ENCODE measurements around the gene WNT8A.
A peak's percentile ranks its signal among the peaks of the same experiment; 100 is the strongest.

WNT8A gene

DNA sequence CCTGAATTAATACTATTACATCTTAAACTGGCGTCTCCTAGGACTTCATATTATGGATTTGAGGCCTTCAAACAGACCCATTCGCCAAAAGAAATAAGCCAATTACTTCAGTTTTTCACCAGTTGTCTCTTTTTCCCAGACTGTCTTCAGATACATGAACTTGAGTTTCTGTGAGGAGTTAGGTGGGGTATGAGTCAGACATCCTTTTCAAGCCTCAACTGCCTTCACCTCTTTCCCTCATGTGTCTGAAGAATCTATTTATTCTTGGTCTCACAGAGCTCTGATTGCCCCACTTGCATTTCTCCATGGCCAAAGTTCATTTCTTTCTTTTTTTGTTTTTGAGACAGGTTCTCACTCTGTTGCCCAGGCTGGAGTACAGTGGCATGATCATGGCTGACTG, 12.5 kb downstream of the WNT8A start:
- Histone ChIP-seq H3K79me2 (ENCODE audit: insufficient read depth, low read length) (no peaks in the 10 kb centered on the region), H3K4me1 (ENCODE audit: insufficient read depth, low read length) (no peaks in the 10 kb centered on the region), H3K36me3 (ENCODE audit: insufficient read depth, low read length) (no peaks in the 10 kb centered on the region), H3K27me3 (ENCODE audit: insufficient read depth, low read length, poor library complexity) (peaks cover 19% of the 10 kb centered on the region), H4K20me1 (ENCODE audit: insufficient read depth, low read length) (no peaks in the 10 kb centered on the region), H3K4me2 (ENCODE audit: insufficient read depth, low read length) (no peak overlapping the region), H3K9me3 (ENCODE audit: insufficient read depth, low read length, severe bottlenecking) (no peaks in the 10 kb centered on the region), H3K9ac (ENCODE audit: low read depth, low read length) (no peak overlapping the region), H3K4me3 (ENCODE audit: low read depth in 1 of 2, low read length in 2 of 2) (no peak overlapping the region), H2AFZ (ENCODE audit: low read depth, low read length) (no peak overlapping the region), H3K27ac (ENCODE audit: low read length) (no peak overlapping the region)
- ATAC-seq (ENCODE audit: insufficient read depth, low read depth) (no peak), DNase-seq (no peak)
- TF ChIP-seq, protein P1, sequence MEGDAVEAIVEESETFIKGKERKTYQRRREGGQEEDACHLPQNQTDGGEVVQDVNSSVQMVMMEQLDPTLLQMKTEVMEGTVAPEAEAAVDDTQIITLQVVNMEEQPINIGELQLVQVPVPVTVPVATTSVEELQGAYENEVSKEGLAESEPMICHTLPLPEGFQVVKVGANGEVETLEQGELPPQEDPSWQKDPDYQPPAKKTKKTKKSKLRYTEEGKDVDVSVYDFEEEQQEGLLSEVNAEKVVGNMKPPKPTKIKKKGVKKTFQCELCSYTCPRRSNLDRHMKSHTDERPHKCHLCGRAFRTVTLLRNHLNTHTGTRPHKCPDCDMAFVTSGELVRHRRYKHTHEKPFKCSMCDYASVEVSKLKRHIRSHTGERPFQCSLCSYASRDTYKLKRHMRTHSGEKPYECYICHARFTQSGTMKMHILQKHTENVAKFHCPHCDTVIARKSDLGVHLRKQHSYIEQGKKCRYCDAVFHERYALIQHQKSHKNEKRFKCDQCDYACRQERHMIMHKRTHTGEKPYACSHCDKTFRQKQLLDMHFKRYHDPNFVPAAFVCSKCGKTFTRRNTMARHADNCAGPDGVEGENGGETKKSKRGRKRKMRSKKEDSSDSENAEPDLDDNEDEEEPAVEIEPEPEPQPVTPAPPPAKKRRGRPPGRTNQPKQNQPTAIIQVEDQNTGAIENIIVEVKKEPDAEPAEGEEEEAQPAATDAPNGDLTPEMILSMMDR (IDR thresholded peaks at IDR 0.05; ENCODE audit: borderline replicate concordance, extremely low read depth, low read length, poor library complexity, severe bottlenecking) = no peak
- TF ChIP-seq EZH2 (IDR thresholded peaks at IDR 0.05; ENCODE audit: borderline replicate concordance, low read depth, low read length, severe bottlenecking) = no peak

DNA sequence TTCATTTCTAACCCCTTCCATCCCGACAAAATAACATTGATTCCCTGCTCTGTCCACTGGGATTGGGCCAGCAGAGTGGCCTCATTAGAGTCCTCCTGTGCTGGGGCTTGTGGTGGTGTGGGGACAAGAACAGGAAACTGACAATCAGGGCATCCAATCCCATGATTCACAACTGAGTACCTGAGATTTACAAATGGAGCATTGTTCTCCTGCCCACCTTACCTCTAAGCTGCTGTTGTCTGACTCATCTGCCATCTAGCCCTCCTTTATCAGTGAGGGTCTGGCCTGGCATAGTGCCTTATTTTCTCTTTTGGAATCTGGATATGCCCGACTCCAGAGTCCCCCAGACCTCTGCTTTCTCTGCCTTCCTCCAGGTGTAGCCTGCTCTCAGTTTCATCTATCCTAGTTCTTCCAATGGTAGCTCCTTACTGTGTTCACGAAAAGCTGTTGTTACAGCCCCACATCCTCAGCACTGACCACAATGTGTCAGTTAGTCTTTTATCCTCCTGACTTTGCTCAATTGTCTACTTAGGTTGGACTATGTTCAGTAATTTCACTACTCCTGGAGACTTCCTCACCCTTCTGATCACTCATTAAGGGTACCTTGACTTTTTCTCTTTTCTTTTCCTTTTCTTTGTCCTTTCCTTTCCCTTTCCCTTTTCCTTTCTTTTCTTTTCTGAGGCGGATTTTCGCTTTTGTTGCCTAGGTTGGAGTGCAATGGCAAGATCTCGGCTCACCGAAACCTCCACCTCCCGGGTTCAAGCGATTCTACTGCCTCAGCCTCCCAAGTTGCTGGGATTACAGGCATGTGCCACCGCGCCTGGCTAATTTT, 13.4 kb downstream of the WNT8A start:
- H2AFZ ChIP-seq (ENCODE audit: low read depth, low read length) = no peak overlapping the region
- H3K36me3 ChIP-seq (ENCODE audit: insufficient read depth, low read length) = no peaks in the 10 kb centered on the region
- H3K27ac ChIP-seq (ENCODE audit: low read length) = no peak overlapping the region
- H4K20me1 ChIP-seq (ENCODE audit: insufficient read depth, low read length) = no peaks in the 10 kb centered on the region
- 0 out of 3 replicates have a peak, but pooled peaks have one; percentile 31 for ATAC-seq (ENCODE audit: insufficient read depth, low read depth)
- peaks cover 18% of the 10 kb centered on the region for H3K27me3 ChIP-seq (ENCODE audit: insufficient read depth, low read length, poor library complexity)
- no peak for TF ChIP-seq EZH2 (IDR thresholded peaks at IDR 0.05; ENCODE audit: borderline replicate concordance, low read depth, low read length, severe bottlenecking)
- TF ChIP-seq, protein P1 (IDR thresholded peaks at IDR 0.05; ENCODE audit: borderline replicate concordance, extremely low read depth, low read length, poor library complexity, severe bottlenecking) = no peak
- no peak overlapping the region for H3K4me2 ChIP-seq (ENCODE audit: insufficient read depth, low read length)
- H3K4me3 ChIP-seq (ENCODE audit: low read depth in 1 of 2, low read length in 2 of 2) = no peak overlapping the region
- no peaks in the 10 kb centered on the region for H3K4me1 ChIP-seq (ENCODE audit: insufficient read depth, low read length)
- no peaks in the 10 kb centered on the region for H3K79me2 ChIP-seq (ENCODE audit: insufficient read depth, low read length)
- no peak overlapping the region for H3K9ac ChIP-seq (ENCODE audit: low read depth, low read length)
- H3K9me3 ChIP-seq (ENCODE audit: insufficient read depth, low read length, severe bottlenecking) = no peaks in the 10 kb centered on the region
- DNase-seq = no peak

DNA sequence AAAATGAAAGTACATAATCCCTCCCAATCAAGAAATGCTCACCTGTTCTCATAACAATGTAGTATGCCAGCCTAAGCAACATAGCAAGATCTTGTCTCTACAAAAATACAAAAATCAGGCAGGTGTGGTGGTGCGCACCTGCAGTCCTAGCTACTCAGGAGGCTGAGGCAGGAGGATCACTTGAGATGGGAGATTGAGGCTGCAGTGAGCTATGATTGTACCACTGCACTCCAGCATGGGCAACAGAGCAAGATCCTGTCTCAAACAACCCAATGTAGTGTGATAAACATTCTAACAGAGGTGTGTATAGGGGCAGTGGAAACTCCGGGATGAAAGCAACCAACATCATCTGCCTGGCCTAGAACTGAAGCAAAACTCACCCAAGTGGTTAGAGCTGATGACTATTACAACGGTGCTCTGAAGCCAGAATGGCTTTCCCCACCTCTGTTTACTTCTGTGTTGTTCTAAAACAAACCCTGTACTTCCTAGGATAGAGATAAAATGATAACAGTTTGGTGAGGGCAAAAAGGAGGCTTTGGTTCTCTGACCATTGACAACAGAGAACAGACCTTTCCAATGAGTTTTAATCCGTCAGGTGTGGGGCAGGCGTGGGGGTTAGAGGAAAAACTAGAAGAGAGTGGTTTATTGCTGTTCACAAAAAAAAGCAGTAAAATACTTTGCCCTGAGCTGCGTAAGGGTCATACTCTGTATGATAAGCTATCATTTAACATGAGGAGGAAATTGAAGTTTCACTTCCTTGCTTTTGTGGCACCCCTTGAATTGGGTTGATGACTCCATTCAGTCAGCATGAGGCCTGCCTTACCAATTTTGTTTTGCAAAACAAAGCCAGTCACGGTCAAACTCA, 18.9 kb downstream of the WNT8A start:
- no peaks in the 10 kb centered on the region for H3K4me1 ChIP-seq (ENCODE audit: insufficient read depth, low read length)
- H3K4me3 ChIP-seq (ENCODE audit: low read depth in 1 of 2, low read length in 2 of 2) = no peak overlapping the region
- no peaks in the 10 kb centered on the region for H3K79me2 ChIP-seq (ENCODE audit: insufficient read depth, low read length)
- no peaks in the 10 kb centered on the region for H3K36me3 ChIP-seq (ENCODE audit: insufficient read depth, low read length)
- no peak for DNase-seq
- H3K9ac ChIP-seq (ENCODE audit: low read depth, low read length) = no peak overlapping the region
- H4K20me1 ChIP-seq (ENCODE audit: insufficient read depth, low read length) = no peaks in the 10 kb centered on the region
- no peak for ATAC-seq (ENCODE audit: insufficient read depth, low read depth)
- H3K9me3 ChIP-seq (ENCODE audit: insufficient read depth, low read length, severe bottlenecking) = no peaks in the 10 kb centered on the region
- H2AFZ ChIP-seq (ENCODE audit: low read depth, low read length) = no peak overlapping the region
- no peak overlapping the region for H3K4me2 ChIP-seq (ENCODE audit: insufficient read depth, low read length)
- TF ChIP-seq, protein P1 (IDR thresholded peaks at IDR 0.05; ENCODE audit: borderline replicate concordance, extremely low read depth, low read length, poor library complexity, severe bottlenecking) = no peak
- no peak for TF ChIP-seq EZH2 (IDR thresholded peaks at IDR 0.05; ENCODE audit: borderline replicate concordance, low read depth, low read length, severe bottlenecking)
- H3K27me3 ChIP-seq (ENCODE audit: insufficient read depth, low read length, poor library complexity) = no peaks in the 10 kb centered on the region
- H3K27ac ChIP-seq (ENCODE audit: low read length) = no peak overlapping the region
